ENCODE data around the gene PUM2.

PUM2 gene

DNA sequence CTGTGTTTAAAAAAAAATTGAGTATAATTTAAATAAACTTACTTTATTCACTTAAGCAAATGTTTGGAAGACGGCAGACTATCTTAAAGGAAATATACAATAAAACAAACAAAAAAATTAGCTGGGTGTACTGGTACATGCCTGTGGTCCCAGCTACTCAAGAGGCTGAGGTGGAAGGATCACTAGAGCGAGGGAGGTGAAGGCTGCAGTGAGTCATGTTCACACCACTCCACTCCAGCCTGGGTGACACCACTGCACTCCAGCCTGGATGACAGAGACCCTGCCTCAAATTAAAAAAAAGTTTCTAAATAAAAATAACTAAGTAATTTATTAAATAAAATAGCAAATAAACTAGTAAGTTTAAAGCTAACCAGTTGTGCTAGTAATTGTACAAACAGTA is 7.5 kb downstream of the PUM2 start:
- no peak for DNase-seq

DNA sequence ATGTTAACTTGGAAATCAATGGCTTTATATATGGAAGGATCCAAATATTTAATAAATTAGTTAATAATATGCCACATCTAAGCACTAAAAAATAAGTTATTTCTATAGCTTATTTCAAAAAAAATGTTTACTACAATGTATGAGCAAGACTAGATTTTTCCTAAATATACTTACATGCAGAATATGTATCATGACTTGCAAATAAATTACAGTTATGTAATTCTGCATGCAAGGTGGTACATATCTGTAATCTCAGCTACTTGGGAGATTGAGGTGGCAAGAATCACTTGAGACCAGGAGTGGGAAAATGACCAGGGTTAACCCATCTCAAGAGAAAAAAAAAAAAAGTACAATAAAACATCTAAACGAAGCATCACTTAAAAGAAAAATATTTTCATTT is 11.6 kb downstream of the PUM2 start:
- no peak for DNase-seq

DNA sequence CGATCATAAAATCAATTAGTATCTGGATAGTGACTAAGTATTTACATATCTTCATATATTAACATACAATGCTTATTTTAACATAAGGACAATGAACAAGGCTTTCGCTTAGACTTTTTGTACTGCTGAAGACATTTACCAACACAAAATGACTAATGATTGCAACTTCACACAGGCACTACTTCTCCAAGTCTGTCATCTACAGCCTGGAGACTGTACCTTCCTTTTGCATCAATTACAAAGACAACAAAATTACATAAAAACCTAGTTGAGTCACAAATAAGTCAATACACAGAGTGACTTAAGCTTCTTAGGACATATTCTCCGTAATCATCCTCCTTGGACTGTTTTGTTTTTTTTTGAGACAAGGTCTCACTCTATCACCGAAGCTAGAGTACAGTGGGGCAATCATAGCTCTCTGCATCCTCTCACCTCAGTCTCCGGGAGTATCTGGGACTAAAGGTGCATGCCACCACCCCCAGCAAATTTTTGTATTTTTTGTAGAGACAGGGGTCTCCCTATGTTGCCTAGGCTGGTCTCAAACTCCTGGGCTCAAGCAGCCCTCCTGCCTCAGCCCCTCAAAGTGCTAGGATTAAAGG is 15.9 kb downstream of the PUM2 start:
- no peak for DNase-seq

DNA sequence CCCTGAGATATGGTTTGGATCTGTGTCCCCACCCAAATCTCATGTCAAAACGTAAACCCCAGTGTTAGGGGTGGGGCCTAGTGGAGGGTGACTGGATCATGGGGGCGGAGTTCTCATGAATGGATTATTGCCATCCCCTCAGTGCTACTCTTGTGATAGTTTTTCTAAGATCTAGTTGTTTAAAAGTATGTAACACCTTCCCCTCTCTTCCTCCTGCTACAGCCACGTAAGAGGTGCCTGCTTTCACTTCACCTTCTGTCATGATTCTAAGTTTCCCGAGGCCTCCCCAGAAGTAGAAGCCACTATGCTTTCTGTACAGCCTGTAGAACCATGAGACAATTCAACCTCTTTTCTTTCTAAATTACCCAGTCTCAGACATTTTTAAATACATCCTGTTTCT is 16.9 kb downstream of the PUM2 start:
- DNase-seq: no peak

DNA sequence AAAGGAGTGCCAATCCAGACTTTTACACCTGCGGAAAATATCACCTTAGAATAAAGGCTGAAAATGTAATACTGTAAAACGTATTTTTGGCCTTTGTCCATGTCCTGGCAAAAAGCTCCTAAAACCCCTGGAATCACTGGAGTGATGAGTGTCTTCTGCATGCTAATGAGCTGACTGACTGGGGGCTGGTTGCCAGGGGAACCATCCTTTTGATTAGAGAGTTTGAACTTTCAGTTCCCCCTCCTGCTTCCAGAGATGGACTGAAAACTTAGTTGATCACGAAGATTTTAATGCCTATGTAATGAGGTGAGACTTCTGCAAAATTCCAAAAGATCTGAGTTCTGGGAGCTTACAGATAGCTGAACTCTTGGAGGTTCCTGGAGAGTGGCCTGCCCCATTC is 20.5 kb downstream of the PUM2 start:
- no peak for DNase-seq

DNA sequence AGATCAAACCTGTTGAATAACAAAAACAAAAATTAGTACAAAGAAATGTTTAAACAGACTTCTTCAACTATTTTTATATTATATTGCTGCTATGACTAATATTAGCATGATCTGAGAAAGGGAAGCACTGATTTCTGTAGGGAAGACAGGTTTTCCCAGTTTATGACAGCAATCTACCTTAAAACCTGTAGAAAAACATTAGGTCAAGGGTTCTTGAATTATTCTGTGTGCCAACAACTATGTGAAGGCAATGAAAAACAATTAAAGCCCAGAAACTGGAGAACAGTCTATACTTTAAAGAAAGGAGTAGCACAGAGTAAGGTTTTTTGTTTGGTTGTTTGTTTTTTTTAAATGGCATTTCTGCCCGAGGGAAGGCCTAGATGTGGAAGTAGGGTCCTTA is 23.3 kb downstream of the PUM2 start:
- DNase-seq: no peak

DNA sequence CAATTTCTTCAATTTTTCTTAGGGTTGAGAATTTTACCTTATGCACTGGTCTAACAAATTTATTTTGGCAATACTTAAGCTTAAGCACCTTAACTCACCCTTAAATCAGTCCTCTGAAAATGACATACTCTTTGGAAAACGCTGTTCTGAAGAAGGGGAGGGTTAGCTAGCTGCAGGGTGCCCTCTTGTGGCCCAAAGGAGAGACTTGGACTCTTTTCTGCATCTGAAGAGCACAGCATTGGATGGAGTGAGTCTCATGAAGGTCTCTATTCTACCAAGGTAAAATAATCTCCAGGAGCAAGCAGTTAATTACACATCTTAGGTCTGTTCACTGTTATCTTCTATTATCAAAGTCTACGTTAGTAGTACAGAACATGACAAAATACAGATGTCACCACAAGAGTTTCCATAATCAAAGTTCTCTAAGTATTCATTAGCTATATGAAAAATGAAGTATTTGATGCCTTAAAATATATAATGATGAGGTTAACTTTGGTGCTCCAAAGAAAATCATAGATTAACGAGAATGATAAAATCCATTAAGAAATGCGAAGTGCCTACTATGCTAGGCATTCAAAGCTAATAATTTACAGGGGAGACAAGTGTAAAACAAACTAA is 24.4 kb downstream of the PUM2 start:
- peak; percentile 37 for DNase-seq

DNA sequence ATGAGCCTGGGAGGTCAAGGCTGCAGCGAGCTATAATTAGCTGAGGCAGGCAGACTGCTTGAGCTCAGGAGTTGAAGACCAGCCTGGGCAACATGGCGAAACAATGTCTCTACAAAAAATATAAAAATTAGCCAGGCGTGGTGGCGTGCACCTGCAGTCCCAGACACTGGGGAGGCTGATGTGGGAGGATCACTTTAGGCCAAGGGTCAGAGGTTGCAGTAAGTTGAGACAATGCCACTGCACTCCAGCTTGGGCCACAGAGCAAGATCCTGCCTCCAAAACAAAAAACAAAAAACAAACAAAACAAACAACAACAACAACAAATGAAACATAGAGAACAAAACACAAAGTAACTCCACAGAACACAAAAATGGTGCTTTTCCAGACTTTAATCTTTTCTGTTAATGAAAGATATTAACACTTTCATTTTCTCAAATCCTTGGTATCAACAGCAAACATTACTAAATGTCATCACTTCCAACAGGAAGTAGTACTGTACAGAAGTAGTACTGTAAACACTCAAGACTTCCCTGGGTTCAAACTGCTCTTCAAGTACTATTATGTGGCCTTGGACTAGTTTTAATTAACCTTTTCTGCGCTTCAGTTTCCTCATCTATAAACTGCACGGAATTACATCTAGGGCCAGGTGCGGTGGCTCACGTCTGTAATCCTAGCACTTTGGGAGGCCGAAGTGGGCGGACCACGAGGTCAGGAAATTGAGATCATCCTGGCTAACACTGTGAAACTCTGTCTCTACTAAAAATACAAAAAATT is 27.9 kb downstream of the PUM2 start:
- DNase-seq: no peak

DNA sequence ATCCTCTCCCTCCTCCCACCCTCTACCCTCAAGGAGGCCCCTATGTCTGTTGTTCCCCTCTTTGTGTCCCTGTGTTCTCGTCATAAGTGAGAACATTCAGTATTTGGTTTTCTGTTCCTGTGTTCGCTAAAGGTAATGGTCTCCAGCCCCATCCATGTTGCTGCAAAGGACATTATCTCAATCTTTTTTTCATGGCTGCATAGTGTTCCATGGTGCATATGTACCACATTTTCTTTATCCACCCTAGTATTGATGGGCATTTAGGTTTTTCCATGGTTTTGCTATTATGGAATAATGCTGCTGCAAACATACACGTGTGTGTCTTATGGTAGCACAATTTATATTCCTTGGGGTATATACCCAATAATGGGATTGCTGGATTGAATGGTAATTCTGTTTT is 33.0 kb downstream of the PUM2 start:
- no peak for DNase-seq

DNA sequence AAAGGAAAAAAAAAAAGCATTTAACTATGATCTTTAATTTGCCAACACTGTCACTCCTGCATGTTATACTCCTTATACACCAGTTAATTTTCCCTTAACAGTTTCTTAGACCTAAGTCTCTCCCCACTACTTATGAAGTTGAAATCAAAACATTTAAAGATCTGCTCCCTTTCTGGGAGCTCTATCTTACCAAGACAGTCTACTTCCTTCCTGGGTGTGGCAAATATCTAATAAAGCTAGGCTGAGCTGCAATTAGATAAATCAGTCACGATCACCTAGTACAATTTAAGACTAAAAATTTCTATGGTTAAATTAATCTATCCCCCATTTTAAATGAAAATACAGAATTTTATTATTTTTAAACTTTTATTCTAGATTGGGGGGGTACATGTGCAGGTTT is 33.4 kb downstream of the PUM2 start:
- DNase-seq: no peak

DNA sequence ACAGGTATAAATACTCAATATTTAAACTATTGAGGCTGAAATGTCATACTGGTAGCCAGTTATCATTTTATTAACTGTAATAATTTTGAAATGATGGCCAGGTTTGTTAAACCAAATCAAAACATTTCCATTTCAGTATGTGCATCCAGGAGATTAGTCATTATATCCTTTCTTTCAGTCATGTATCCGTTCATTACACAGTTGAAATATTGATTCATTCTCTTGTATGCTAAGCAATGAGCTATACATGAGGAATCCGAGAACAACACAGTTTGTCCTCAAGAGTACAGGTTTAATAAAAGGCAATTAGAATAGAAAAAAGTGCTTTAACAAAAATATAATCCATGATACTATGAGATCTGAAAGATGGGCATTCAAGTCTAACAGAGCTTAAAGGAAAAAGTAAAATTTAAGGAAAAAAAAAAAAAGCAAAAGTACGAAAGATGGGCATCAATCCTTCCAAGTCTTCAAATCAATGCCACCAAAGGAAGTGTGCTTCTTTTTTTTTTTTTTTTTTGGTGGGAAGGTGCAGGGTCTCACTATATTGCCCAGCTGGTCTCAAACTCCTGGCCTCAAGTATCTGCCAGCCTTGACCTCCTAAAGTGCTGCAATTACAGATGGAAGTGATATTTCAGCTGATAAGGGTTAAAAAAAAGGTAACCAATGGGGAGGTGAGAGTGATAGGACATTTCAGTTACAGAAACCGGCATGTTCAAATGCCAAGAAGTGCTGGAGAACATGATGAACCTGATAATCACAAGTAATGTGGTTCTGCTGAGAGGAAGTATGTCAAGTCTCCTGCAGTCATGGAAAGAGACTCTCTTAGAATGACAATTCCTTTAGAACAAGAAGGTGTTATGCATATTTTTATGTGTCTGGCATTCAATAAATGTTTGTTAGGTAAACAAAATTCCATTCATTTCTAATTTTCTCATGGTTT is 35.8 kb downstream of the PUM2 start:
- DNase-seq: no peak

DNA sequence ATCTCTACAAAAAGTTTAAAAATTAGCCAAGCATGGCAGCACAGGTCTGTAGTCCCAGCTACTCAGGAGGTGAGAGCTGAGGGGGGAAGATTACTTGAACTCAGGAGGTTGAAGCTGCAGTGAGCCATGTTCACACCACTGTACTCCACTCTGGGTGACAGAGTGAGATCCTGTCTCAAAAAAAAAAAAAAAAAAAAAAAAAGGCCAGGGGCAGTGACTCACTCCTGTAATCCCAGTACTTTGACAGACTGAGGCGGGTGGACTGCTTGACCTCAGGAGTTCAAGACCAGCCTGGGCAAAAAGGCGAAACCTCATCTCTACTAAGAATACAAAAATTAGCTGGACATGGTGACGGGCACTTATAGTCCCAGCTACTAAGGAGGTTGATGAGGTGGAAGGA is 37.0 kb downstream of the PUM2 start:
- DNase-seq: no peak

DNA sequence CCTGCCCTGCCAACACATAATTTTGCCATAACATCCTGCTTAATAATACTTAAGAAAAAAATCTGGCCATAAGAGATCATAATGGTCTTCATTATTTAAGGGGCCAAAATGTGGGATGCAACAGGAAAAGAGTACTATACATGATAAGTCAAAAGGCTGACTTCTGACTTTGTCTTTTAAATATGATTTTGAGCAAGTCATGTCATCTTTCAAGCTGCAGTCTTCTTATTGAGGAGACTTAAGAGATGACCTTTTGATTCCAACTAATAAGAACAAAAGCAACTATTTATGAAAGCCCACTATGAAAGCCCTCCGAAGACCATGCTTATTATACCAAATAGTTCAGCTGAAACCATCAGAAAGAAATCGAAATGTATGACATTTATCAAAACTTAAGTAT is 41.6 kb downstream of the PUM2 start:
- no peak for DNase-seq

DNA sequence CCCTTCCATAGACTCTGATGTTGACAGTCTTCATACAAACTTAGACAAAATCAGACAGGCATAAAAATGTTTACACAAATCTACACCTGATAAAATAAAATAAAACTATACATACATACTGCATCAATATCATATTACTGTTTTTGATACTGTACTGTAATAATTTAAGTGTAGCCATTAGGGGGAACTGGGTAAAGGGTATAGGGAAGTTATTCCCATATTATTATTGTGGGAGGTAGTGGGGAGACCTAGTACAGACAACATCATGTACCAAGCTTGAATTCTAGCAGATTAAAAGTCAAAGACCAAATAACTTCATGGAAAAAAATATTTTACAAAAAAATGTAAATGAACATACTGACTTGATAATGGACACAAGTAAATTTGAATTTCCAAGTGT is 43.3 kb downstream of the PUM2 start:
- no peak for DNase-seq

DNA sequence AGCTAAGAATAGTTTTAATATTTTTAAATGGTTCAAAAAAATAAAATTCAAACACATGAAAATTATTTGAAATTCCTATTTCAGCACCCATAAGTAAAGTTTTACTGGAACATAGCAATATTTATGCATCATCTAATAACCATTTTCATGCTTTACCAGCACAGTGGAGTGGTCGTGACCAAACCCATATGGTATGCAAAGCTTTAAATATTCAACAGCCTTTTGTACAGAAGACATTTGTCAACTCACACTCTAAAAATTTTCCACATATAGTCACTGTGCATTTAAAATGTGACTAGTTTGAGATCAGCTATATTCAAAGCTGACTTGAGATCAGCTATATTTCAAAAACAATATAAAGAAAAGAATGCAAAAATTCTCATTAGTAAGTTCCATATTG is 46.2 kb downstream of the PUM2 start:
- DNase-seq: no peak

DNA sequence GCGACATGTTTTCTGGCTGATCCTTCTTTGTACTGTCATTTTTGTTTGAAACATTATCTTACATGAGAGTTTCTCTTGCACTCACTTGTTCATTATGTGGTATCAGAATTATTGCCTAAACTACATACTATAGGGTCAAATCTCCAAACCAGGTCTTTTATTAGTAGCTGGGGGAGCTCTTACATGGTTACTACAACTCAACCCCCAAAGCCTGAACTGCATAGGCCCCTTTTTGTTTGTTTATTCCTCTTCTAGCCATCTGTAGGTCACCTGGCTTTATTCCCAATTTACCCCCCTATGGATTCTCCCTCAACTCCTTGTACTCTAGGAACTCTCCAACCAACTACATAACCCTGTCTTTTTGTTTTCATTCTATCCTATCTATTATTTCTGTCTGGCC is 46.7 kb downstream of the PUM2 start:
- DNase-seq: no peak

DNA sequence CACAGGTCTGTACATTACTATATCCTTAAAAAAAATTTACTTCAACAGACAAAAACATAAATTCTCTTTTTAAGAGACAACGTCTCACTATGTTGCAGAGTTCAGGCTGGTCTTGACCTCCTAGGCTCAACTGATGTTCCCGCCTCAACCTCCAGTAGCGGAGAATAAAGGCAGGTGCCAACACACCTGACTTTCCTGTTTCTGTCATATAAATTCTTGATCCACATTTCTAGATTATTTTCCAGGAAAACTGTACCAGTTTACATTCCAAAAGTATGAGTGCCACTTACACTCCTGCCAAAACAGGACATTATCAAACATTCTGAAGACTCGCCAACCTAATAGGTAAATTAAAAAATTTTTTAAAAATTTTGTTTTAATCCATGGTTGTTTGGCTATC is 48.6 kb downstream of the PUM2 start:
- DNase-seq: no peak

DNA sequence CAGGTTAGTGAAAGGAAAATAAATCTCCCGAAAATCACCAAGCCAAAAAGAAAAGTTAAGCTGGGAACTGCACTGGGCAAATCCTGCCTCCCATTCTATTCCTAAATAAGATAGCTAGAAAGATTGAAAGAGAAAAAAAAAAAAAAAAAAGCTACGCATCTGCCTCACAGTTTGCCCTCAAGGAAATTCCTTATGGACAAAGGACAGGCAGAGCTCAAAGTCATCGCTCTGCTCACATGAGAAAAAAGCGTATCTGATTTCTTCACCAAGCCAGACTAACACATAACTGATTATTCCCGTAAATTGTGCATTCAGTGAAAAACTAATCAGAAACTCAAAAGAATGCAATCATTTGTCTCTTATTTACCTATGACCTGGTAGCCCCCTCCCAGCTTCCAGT is 50.0 kb downstream of the PUM2 start:
- DNase-seq: no peak

DNA sequence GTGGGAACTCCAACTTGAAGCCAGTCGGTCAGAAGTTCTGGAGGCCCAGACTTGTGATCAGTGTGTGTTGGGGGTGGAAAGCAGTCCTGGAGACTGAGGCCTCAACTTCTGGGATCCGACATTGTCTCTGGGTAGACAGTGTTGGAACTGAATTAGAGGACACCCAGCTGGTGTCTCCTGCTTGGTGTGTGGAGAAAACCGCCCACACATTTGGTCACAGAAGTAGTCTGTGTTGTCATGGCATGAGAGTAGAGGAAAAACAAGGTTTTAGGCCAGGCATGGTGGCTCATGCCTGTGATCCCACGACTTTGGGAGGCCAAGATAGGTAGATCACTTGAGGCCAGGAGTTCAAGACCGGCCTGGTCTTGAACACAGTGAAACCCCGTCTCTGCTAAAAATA is 51.5 kb downstream of the PUM2 start:
- DNase-seq: no peak

DNA sequence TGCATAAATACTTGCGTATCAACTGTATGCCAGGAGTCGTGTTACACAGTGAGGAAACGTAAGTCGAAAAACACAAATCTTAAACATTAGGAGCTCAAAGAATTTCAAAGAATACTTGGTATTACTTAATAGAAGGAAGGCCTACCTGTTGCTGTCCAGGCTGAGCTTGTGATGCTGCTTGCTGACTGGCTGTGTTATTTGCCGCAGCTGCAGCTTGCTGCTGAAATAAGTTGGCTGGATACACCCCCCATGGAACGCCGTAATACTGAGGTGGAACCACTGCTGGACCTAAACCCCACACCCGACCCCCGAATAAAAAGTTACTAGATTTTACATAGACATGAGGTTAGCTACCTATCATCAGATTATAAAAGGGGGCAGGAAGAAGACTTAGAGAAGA is 56.4 kb downstream of the PUM2 start:
- DNase-seq: no peak

DNA sequence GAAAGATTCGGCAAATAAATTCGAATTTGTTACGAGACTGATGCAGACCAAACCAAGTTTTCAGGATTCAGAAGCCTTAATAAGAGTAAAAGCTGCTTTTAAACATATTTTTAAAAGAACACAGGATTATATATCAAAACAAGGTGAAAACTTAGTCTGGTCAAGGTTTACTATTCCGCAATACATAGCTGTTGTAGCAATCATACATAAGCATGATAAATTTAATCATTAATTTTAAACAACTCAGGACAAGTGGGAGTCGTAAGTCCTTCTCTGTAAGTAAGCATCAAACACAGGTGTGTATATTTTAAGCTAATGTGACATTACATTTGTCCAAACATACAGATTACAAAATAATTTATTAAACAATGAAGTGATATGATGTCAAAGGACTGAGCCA is 57.7 kb downstream of the PUM2 start:
- no peak for DNase-seq

DNA sequence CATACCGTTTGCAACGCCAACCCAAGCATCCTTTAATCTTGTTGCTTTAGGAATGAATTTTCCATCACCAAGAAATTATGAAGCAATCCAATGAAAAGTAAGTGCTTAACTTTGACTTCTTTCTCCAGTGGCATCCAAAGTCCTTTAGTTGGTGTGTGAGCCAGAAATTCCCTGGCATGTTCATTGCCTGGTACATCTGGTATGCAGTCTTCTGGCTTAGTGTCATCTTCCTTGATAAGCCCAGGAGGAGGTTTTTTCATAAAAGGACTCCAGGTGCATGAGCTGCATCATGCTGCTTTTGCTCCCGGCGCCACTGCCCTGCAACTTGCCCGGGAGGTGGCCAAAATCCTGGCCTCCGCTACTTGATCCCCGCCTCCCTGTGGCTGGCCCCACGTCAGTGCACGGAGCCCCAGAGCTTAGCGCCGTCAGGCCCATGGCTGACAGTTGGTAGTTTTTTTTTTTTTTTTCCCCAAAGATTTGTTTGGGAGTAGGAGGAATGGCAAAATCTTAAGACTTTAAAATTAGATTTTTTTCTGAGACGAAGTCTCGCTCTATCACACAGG is 58.7 kb downstream of the PUM2 start:
- DNase-seq: no peak

DNA sequence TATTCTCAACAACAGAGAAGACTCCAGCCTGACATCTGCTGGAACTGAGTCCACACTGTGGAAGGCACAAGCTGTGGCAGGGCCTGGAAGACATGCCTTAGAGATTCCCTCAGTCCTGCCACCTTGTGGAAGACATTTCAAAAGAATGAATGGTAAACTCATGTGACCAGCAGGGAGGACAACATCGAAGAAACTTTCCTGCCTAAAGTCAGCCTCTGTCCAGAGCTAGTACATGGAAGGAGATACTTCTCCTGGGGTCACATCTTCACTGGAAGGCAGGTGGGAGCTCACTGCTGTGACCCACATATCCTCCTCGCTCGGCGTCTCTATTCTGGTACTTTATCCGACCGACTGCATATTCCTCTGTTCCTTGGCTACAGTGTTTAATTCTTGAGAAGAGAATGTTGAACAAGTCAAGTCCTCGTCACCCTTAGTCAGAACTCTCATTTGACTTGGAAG is 59.5 kb downstream of the PUM2 start:
- peak; percentile 34 for DNase-seq

Data from NCI-H146 (cell line).